ENCODE data around the gene GOPC. TPM values are rescaled to one million over a fixed set of nuclear protein-coding genes. Genes with fewer than 3 reads are reported as not detected.

GOPC gene
- total and polyA plus RNA-seq, 2 donors (not counting 3 experiments of a cell fraction or from before 2014, with no cell fraction given) = 7.8 to 22.8 TPM

DNA sequence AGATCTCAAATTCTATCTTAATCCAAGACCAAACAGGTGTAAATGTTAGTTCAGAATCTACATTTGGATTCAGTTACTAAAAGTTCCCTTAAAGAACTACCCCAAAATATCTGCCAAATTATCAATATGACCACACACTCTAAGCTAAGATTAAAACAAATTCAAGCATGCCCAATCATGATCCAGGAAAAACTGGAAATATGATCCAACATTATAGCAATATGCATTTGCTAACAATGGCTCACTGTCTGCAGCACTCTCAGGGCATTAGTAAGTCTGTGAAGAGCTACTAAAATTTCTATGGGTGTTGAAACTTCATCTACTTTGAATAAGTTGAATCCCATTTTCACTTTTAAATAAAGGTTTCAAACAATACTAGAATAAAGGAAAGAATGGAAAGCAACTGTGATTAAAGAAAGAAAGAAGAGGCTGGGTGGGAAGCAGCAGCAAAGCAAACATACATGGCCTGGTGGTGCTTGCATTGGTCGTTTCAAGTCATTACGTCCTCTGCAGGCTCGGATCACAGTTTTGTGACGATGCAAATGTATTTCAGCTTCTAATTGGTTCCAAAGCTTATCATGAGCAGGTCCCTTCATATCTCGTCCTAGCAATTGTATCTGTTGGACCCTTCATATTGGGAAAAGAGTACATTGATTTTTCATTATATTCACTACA is 29.2 kb downstream of the GOPC start:
- H2AFZ ChIP-seq (ENCODE audit: low read depth, low read length) = no peak overlapping the region
- H3K4me3 ChIP-seq (replicated peaks in 1 of 3; ENCODE audit: insufficient read depth in 1 of 3, low read depth in 1 of 3, low read length in 3 of 3) = no peak overlapping the region
- ChIA-PET CTCF (interaction anchor here (0.7 to 1.9 kb wide), 3 partner anchors 18 to 123 kb away, joined by 3 to 7 read pairs (median 3); no protein-coding TSS in a partner anchor), POLR2A (no interaction called here)
- H3K9me1 ChIP-seq (replicated peaks; ENCODE audit: control insufficient read depth, extremely low read depth, insufficient read depth, low read length) = no peaks in the 10 kb centered on the region
- dilution Hi-C loops (cut with MboI; ENCODE audit: extremely low pct_ligation_motif_present, low sequenced_read_pairs) (no loop called here), intact Hi-C loops (cut with micrococcal nuclease) (no loop called here)
- H3K36me3 ChIP-seq (ENCODE audit: control insufficient read depth in 2 of 2, extremely low read depth in 1 of 2, insufficient read depth in 2 of 2, low read length in 2 of 2) = peaks cover 2 to 10% of the 10 kb centered on the region in 2 experiments
- BruUV-seq (replicated peaks) = no TSS peak
- H3K79me2 ChIP-seq (ENCODE audit: control insufficient read depth, insufficient read depth, low read length) = no peaks in the 10 kb centered on the region
- no peaks in the 10 kb centered on the region for H3K4me1 ChIP-seq (ENCODE audit: control insufficient read depth, extremely low read depth, insufficient read depth, low read length)
- FAIRE-seq = no peak
- no peaks in the 10 kb centered on the region for H4K20me1 ChIP-seq (replicated peaks; ENCODE audit: control insufficient read depth, extremely low read depth, insufficient read depth, low read length)
- no peak overlapping the region for H3K4me2 ChIP-seq (ENCODE audit: insufficient read depth, low read length)
- TF ChIP-seq POLR2A (IDR thresholded peaks at IDR 0.05; ENCODE audit: low read depth, low read length) (no peak), MYC (IDR thresholded peaks at IDR 0.05; ENCODE audit: low read depth, low read length) (no peak), EZH2 (IDR thresholded peaks at IDR 0.05; ENCODE audit: borderline replicate concordance, low read depth, low read length, severe bottlenecking) (no peak), FOS (IDR thresholded peaks at IDR 0.05; ENCODE audit: borderline replicate concordance, insufficient read depth, low read length) (no peak), JUN (IDR thresholded peaks at IDR 0.05; ENCODE audit: borderline replicate concordance, insufficient read depth, insufficient read length, low read depth) (no peak), GATA2 (IDR thresholded peaks at IDR 0.05; ENCODE audit: insufficient read depth, insufficient read length, low read depth, low read length) (no peak), POLR2AphosphoS5 (IDR thresholded peaks at IDR 0.05; ENCODE audit: insufficient read depth, low read depth, low read length) (no peak)
- TF ChIP-seq, protein P1, sequence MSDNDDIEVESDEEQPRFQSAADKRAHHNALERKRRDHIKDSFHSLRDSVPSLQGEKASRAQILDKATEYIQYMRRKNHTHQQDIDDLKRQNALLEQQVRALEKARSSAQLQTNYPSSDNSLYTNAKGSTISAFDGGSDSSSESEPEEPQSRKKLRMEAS (IDR thresholded peaks at IDR 0.05; ENCODE audit: insufficient read depth, insufficient read length) = no peak
- TF ChIP-seq, protein P2, sequence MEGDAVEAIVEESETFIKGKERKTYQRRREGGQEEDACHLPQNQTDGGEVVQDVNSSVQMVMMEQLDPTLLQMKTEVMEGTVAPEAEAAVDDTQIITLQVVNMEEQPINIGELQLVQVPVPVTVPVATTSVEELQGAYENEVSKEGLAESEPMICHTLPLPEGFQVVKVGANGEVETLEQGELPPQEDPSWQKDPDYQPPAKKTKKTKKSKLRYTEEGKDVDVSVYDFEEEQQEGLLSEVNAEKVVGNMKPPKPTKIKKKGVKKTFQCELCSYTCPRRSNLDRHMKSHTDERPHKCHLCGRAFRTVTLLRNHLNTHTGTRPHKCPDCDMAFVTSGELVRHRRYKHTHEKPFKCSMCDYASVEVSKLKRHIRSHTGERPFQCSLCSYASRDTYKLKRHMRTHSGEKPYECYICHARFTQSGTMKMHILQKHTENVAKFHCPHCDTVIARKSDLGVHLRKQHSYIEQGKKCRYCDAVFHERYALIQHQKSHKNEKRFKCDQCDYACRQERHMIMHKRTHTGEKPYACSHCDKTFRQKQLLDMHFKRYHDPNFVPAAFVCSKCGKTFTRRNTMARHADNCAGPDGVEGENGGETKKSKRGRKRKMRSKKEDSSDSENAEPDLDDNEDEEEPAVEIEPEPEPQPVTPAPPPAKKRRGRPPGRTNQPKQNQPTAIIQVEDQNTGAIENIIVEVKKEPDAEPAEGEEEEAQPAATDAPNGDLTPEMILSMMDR (IDR thresholded peaks at IDR 0.05; ENCODE audit: extremely low read depth in 1 of 2, insufficient read depth in 1 of 2, low read depth in 1 of 2, low read length in 2 of 2) = no peak
- DNase-seq (ENCODE audit: low read depth, low spot score) = no peak
- H3K9me3 ChIP-seq (replicated peaks; ENCODE audit: control insufficient read depth, insufficient read depth, low read length) = no peaks in the 10 kb centered on the region
- no peak overlapping the region for H3K9ac ChIP-seq (replicated peaks; ENCODE audit: extremely low read depth, insufficient read depth, low read length)
- no peaks in the 10 kb centered on the region for H3K27me3 ChIP-seq (ENCODE audit: control insufficient read depth in 2 of 2, insufficient read depth in 2 of 2, low read length in 2 of 2)
- H3K27ac ChIP-seq (ENCODE audit: insufficient read depth, low read depth, low read length) = no peak overlapping the region
